HG02943 (cell line): Measurements from ENCODE around the gene PTPRS.

ENCODE experiments used
- ATAC-seq: cut with Tn5 transposase; IDR thresholded peaks from one replicate; pipeline ENCODE4 v1.9.1; 2021; ENCODE audit warnings: mild to moderate bottlenecking, low read depth, moderate library complexity; ENCODE audit not compliant: unreplicated experiment

PTPRS gene

GRCh38 chr19:5313307-5313706, 27.3 kb downstream of the PTPRS start:
- ATAC-seq, result no peak

GRCh38 chr19:5312058-5312457, 28.6 kb downstream of the PTPRS start:
- no peak for ATAC-seq

DNA sequence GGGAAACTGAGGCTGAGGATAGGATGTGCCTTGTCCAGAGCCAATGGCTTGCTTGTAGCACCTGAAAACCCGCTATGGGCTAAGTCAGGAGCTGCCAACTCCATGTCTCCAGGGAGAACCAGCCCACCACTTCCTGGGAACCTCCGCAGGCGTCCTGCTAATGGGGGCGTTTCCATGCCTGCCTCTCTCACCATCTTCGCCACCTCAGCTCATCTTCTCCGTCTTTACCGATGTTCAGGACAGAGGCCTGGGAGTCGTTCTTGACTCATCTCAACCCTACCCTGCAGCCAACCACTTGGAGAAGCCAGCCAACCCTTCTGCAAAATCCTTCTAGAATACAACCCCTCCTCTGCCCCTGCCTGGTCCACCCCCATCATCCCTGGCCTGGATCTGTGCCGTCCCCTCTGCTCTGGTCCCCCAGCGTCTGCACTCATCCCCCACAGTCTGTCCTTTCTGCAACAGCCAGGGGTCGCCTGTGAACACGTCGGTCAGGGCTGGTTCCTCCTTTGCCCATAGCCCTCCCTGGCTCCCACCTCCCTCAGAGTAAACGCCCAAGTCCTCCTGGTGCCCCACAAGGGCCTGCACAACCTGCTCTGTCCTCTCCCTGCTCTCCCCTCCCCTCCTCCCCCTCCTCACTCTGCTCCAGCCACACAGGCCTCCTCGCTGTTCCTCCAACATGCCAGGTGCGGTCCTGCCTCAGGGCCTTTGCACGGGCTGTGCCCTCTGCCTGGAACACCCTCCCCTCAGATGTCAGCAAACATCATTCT, 31.0 kb downstream of the PTPRS start:
- no peak for ATAC-seq

- ATAC-seq, result no peak
Measured at GRCh38 chr19:5308451-5309437, 31.9 kb downstream of the PTPRS start.

- no peak for ATAC-seq
Measured at GRCh38 chr19:5307655-5308054, 33.0 kb downstream of the PTPRS start.

GRCh38 chr19:5305163-5305562, 35.4 kb downstream of the PTPRS start:
- no peak for ATAC-seq

- ATAC-seq, result no peak
Measured at GRCh38 chr19:5304486-5304885, 36.1 kb downstream of the PTPRS start.

DNA sequence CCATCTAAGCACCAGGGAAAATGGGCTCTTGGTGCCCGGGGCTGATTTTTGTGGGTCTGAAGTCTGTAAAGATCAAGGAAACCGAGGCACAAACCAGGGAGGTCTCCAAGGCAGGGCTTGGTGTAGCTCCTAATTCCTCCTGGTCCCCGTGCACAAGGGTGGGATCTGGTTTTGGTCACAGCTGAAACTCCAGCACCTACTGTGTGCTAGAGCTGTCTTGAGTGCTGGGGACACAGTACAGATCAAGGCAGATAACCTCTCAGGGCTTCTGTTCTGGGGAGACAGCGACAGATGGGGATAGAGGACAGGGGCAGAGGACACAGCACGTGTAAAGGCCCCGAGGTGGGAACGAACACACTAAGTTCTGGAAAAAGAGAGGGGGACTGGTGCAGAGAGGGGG, 37.4 kb downstream of the PTPRS start:
- no peak for ATAC-seq

DNA sequence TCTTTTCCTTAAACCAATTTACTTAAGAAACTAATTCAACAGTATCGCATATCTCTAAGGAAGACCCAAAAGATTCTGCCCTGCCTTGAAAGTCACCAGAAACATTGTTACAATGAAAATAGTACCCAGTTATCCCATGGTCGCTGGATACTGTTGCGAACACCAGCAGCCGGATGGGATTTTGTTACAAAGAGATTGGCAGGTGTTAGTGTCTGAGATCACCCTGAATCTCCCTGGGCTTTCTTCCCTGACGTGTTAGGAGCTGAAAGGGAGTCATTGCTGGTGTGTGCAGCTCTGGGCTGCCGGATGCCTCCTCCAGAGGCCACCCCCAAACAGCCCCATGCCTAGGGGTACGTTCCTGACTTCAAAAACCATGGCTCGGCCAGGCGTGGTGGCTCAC, 38.2 kb downstream of the PTPRS start:
- ATAC-seq, result no peak

GRCh38 chr19:5299137-5299536, 41.5 kb downstream of the PTPRS start:
- no peak for ATAC-seq

DNA sequence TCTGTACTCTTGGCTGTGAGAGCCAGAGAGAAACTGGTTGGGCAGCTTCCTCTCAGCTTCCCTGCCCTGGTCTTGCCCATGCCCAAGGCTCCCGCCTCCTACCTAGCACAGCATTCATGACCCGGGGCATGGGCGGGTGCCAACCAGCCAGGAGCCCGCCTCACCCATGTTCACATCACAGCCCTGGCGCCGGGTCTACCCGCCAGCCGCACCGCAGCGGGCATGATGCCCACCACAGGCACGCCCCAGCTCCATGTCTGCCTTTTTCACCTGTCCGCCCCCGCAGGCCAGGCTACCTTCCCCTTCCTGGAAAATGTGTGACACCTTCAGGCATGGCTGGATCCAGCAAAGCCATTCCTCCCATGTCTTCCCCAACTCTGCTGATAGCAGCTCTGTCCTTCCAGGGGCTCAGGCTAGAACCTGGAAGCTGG, 42.1 kb downstream of the PTPRS start:
- no peak for ATAC-seq

GRCh38 chr19:5297272-5297669, 43.3 kb downstream of the PTPRS start:
- ATAC-seq, result no peak

GRCh38 chr19:5296457-5297271, 43.9 kb downstream of the PTPRS start:
- no peak for ATAC-seq

DNA sequence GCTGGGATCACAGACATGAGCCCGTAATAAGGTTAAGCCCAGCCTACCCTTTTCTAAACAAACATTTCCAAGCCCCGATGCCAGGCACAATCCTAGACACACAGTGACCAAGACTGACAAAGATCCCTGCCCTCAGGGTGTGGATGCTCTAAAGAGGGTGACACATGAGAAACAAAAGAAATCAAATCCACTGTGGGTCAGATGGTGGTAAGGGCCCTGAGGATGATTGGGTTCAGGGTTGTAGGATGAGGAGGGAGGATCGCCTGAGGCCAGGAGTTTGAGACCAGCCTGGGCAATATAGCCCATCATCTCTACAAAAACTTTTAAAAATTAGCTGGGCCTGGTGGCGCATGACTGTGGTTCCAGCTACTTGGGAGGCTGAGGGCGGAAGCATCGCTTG, 44.6 kb downstream of the PTPRS start:
- ATAC-seq, result no peak

GRCh38 chr19:5294403-5295160, 46.0 kb downstream of the PTPRS start:
- no peak for ATAC-seq

DNA sequence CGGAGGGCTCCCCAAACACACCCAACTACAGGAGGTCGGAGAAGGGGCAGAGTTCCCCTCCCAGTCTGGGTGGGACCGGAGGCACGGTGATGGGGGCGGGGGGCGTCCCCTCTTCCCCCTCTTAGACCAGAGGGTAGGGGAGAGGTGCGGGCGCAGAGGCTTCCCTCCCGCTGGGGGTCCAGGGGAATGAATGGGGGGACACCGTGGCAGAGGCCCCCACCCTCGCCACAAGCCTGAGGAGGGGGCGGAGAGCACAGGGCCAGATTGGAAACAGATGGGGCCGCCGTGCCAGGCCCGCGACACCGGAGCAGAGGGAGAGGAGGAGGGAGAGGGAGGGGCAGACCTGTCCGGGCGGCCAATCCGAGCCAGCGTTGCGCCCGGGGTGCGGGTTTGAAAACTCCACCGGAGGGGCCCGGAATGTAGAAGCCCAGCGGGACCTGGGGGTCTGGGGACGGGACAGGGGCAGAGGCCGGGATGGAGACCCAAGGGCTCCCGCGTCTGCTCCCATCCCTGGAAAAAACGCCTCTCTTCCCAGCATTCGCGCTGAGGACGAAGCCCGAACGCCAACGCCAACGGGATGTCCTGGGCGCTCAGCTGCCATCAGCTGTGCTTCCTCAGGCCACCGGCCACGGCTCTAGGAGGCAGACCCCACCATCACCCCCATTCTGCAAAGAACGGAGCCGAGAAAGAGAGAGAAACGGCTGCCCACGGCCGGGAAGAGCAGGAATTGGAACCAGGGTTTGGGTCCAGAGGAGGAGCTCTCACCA, 46.8 kb downstream of the PTPRS start:
- no peak for ATAC-seq

DNA sequence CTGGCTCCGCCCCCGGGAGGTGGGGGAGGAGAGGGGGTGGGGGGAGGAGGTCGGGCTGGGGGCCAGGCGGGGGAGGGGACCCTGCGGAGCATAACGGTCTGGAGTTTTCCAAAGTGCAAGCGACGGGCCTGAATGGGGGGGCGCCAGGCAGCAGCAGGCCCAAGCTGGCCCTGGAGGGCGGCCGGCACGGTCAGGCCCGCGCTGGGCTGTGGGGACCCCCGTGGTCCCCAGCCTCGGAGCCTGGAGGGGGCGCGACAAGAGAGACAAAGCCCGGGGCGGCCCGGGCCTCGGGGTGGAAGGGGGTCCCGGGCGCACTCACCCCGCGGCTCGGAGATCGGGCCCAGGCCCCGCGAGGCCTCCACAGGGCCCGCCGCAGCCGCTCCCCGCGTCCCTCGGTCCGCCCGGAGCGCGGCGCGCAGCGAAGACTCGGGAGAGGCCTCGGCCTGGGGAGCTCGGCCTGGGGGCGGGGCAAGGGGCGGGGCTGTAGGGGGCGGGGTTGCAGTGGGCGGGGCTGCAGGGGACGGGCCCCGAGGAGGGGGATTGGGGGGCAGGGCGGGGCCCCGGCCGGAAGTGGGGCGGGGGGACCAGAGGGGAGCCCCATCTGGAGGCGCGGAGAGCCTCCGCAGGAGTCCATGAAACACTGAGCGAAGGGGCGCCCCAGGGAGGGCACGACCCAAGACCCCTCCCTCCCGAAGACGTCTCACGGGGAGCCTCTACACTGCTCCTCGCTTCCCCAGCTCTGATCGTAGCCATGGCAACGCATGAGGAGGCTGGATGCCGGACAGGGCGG, 47.6 kb downstream of the PTPRS start:
- ATAC-seq, result no peak

- no peak for ATAC-seq
Measured at GRCh38 chr19:5292453-5292821, 48.2 kb downstream of the PTPRS start.
